Stomach (tissue), 4 donors: ENCODE results near the gene METAP2.

Experiments
- EP300 ChIP-seq: sonication (generic); formaldehyde crosslinking; IDR thresholded peaks from one replicate; pipeline ENCODE4 v1.6.1; 2017; ENCODE audit warnings: antibody characterized with exemption
- POLR2AphosphoS5 ChIP-seq, 3 donors: sonication (generic); formaldehyde crosslinking; IDR thresholded peaks; one replicate each; pipeline ENCODE4 v1.6.1; 2016; ENCODE audit warnings: antibody characterized with exemption in 3 of 3
- TF ChIP-seq, protein P1 (sequence below), 7 experiments: fragments of 450-650 bp in 4 of 7; fragments of 200-600 bp in 3 of 7; sonication (generic) in 3 of 7; IDR thresholded peaks; one replicate each; pipeline ENCODE4 v1.5.1; 2016 to 2019; ENCODE audit warnings: antibody characterized with exemption in 7 of 7, control low read depth in 2 of 7, mild to moderate bottlenecking in 1 of 7

DNA sequence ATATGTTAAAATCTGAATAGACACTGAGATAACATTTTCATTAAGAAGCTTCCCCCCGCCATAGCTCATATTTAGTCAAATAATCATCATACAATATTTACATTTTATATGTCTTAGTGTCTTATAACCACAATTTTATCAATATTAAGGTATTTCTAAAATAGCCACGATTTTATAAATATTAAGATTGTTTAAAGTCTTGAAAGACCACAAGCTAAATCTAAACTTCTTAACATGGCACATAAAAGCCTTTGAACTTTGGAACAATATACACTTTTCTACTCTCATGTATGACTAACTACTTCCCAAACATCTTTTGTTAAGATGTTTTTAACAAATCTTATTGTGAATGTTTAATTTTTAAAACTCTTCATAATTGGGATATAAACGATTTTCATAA, 70.8 kb downstream of the METAP2 start:
- TF ChIP-seq, protein P1, sequence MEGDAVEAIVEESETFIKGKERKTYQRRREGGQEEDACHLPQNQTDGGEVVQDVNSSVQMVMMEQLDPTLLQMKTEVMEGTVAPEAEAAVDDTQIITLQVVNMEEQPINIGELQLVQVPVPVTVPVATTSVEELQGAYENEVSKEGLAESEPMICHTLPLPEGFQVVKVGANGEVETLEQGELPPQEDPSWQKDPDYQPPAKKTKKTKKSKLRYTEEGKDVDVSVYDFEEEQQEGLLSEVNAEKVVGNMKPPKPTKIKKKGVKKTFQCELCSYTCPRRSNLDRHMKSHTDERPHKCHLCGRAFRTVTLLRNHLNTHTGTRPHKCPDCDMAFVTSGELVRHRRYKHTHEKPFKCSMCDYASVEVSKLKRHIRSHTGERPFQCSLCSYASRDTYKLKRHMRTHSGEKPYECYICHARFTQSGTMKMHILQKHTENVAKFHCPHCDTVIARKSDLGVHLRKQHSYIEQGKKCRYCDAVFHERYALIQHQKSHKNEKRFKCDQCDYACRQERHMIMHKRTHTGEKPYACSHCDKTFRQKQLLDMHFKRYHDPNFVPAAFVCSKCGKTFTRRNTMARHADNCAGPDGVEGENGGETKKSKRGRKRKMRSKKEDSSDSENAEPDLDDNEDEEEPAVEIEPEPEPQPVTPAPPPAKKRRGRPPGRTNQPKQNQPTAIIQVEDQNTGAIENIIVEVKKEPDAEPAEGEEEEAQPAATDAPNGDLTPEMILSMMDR (IDR thresholded peaks at IDR 0.05) = no peak
- TF ChIP-seq EP300 (no peak), POLR2AphosphoS5 (IDR thresholded peaks at IDR 0.05) (no peak)
